ENCODE data around the gene HPS4. TPM values are rescaled to one million over a fixed set of nuclear protein-coding genes. Genes with fewer than 3 reads are reported as not detected.

The HPS4 gene
- total and polyA plus RNA-seq, 2 of the 8 experiments (the other 6 are each of a cell fraction or from before 2014, with no cell fraction given), result 28.0 to 35.2 TPM

DNA sequence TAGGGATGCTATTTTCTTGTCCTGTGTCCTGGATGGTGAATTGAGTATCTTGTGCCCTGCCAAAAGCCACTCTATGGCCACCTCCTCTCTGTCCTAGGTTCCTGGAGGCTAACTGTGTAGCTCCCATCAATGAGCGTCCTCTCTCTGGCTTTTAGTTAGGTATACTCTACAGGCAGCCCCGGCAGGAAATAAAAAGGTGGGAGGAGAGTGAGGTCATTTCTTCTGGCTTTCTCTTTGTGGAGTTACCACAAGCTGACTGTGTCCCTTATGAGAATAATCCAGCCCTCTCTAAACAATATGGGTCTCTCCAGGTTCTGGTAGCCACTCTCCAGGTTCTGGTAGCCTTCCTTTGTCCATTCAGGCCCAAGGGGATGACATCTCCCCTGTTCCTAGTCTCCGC, 66.2 kb downstream of the HPS4 start:
- CTCF ChIA-PET (ENCODE audit: partially characterized antibody), result interaction anchor here (0.8 to 3.8 kb wide), 5 partner anchors 11 to 48 kb away, joined by 3 to 15 read pairs (median 4); no protein-coding TSS in a partner anchor
- H4K20me1 ChIP-seq (replicated peaks in 1 of 2; ENCODE audit: control insufficient read depth in 1 of 2, insufficient read depth in 2 of 2, low read length in 2 of 2), result no peaks in the 10 kb centered on the region
- no peak for FAIRE-seq

More for the DNA sequence above, 66.2 kb downstream of the HPS4 start:
- TF ChIP-seq SP1 (IDR thresholded peaks at IDR 0.05; ENCODE audit: low read depth, low read length) (no peak), SP2 (IDR thresholded peaks at IDR 0.05; ENCODE audit: low read length) (no peak), KDM1A (IDR thresholded peaks at IDR 0.05; ENCODE audit: borderline replicate concordance, low read length) (no peak), FOSL1 (IDR thresholded peaks at IDR 0.05; ENCODE audit: insufficient read depth, low read depth, low read length) (no peak), NRF1 (IDR thresholded peaks at IDR 0.05; ENCODE audit: low read depth, low read length) (no peak), JUN (IDR thresholded peaks at IDR 0.05; ENCODE audit: low read depth, low read length) (no peak), RNF2 (IDR thresholded peaks at IDR 0.05; ENCODE audit: borderline replicate concordance, low read depth, low read length, missing control alignments, poor library complexity, severe bottlenecking) (no peak), BCL11A (IDR thresholded peaks at IDR 0.05; ENCODE audit: low read depth in 2 of 2, low read length in 2 of 2) (no peak), SIN3A (conservative IDR thresholded peaks at IDR 0.05 in 1 of 2, IDR thresholded peaks at IDR 0.05 in 1 of 2; ENCODE audit: low read depth in 1 of 2, low read length in 2 of 2) (no peak), GABPA (IDR thresholded peaks at IDR 0.05; ENCODE audit: borderline replicate concordance, insufficient read depth, low read length) (no peak)
- TF ChIP-seq, protein P1, sequence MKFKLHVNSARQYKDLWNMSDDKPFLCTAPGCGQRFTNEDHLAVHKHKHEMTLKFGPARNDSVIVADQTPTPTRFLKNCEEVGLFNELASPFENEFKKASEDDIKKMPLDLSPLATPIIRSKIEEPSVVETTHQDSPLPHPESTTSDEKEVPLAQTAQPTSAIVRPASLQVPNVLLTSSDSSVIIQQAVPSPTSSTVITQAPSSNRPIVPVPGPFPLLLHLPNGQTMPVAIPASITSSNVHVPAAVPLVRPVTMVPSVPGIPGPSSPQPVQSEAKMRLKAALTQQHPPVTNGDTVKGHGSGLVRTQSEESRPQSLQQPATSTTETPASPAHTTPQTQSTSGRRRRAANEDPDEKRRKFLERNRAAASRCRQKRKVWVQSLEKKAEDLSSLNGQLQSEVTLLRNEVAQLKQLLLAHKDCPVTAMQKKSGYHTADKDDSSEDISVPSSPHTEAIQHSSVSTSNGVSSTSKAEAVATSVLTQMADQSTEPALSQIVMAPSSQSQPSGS (IDR thresholded peaks at IDR 0.05; ENCODE audit: low read length), result no peak
- Histone ChIP-seq H3K27me3 (replicated peaks in 1 of 4; ENCODE audit: control insufficient read depth in 3 of 4, extremely low read depth in 1 of 4, insufficient read depth in 3 of 4, low read length in 3 of 4) (0 out of 7 replicates have a peak, but pooled peaks cover 0 to 2% (median 0%) of the 10 kb centered on the region in 4 experiments), H3K9me3 (ENCODE audit: insufficient read depth in 2 of 2, low read depth in 1 of 2, low read length in 1 of 2) (no peaks in the 10 kb centered on the region), H2BK20ac (ENCODE audit: low read length) (no peak overlapping the region), H3K4ac (replicated peaks; ENCODE audit: insufficient read length, low read depth, low read length) (no peak overlapping the region), H3K4me2 (ENCODE audit: insufficient read depth in 1 of 2, low read depth in 2 of 2, low read length in 2 of 2) (no peak overlapping the region; a peak in 1 of 4 replicates), H4K5ac (ENCODE audit: insufficient read length, low read depth, low read length) (no peak overlapping the region), H3K4me3 (ENCODE audit: extremely low read depth in 1 of 4, insufficient read depth in 2 of 4, low read depth in 3 of 4, low read length in 4 of 4) (no peak overlapping the region), H3K23me2 (ENCODE audit: low read depth, low read length) (no peaks in the 10 kb centered on the region; the same call in 1 of the 2 replicates), H2BK12ac (ENCODE audit: low read depth, low read length) (no peak overlapping the region), H3K4me1 (replicated peaks in 1 of 4; ENCODE audit: control insufficient read depth in 3 of 4, insufficient read depth in 4 of 4, low read length in 3 of 4) (no peaks in the 10 kb centered on the region), H2AFZ (ENCODE audit: low read length) (0 out of 2 replicates have a peak overlapping the region, but pooled peaks have one; percentile 0), H2BK120ac (replicated peaks; ENCODE audit: low read depth, low read length) (no peak overlapping the region), H3K56ac (replicated peaks; ENCODE audit: insufficient read length, low read depth, low read length) (no peak overlapping the region), H3K18ac (ENCODE audit: extremely low read depth, low read length) (no peak overlapping the region), H3K27ac (ENCODE audit: low read depth, low read length) (no peak overlapping the region), H2AK5ac (ENCODE audit: low read depth, low read length) (no peak overlapping the region; the same call in 1 of the 2 replicates), H4K8ac (ENCODE audit: extremely low read depth, insufficient read depth, low read length) (no peak overlapping the region), H3K14ac (ENCODE audit: insufficient read length) (no peak overlapping the region), H3K9ac (replicated peaks in 1 of 4; ENCODE audit: extremely low read depth in 1 of 4, low read depth in 3 of 4, low read length in 3 of 4) (no peak overlapping the region), H3K36me3 (ENCODE audit: control insufficient read depth in 2 of 4, insufficient read depth in 4 of 4, low read length in 3 of 4) (no peaks in the 10 kb centered on the region), H3K79me1 (ENCODE audit: low read depth, low read length) (no peaks in the 10 kb centered on the region), H4K91ac (replicated peaks; ENCODE audit: insufficient read length, low read length) (no peak overlapping the region), H3K79me2 (ENCODE audit: control insufficient read depth in 1 of 2, insufficient read depth in 2 of 2, low read length in 2 of 2) (no peaks in the 10 kb centered on the region), H2BK15ac (ENCODE audit: low read length) (no peak overlapping the region), H2BK5ac (ENCODE audit: low read depth, low read length) (no peak overlapping the region), H3K23ac (ENCODE audit: insufficient read length) (no peak overlapping the region)
- DNase-seq (ENCODE audit: low read depth in 1 of 2, low spot score in 2 of 2), result no peak
- 82% methylated on average over 3 of the region's 3 CpGs; no CpG with 5 or more reads in 1 of the 2 experiments for WGBS, 2 experiments (ENCODE audit: extremely low coverage in 1 of 2, insufficient coverage in 1 of 2, insufficient read length in 1 of 2, insufficient replicate concordance in 2 of 2, low coverage in 1 of 2, low lambda C conversion rate in 2 of 2, missing lambda C conversion rate in 1 of 2)
- POLR2A ChIA-PET (ENCODE audit: partially characterized antibody), result interaction anchor here (0.8 to 2.3 kb wide), 4 partner anchors 12 to 233 kb away, joined by 3 to 11 read pairs (median 8); partner anchors contain the start of gene ASPHD2

All from H1 (cell line).